Sigmoid colon (tissue), 7 donors: Measurements from ENCODE around the gene AGR3. TPM values are rescaled to one million over a fixed set of nuclear protein-coding genes. Genes with fewer than 3 reads are reported as not detected.

Experiments
- DNase-seq: peaks from one replicate; pipeline ENCODE4 v3.0.0-alpha.2; 2019
- H3K27ac ChIP-seq, 4 donors: fragments of 200-600 bp; sonication (generic); one replicate each; pipeline ENCODE4 v1.5.1; 2016 to 2019; ENCODE audit warnings: mild to moderate bottlenecking in 1 of 4
- H3K27me3 ChIP-seq, 3 donors: fragments of 200-600 bp; sonication (generic); one replicate each; pipeline ENCODE4 v1.5.1; 2019; ENCODE audit warnings: mild to moderate bottlenecking in 1 of 3
- H3K36me3 ChIP-seq, 4 donors: fragments of 200-600 bp; sonication (generic); one replicate each; pipeline ENCODE4 v1.5.1; 2016 to 2019
- H3K4me1 ChIP-seq, 4 donors: fragments of 200-600 bp; sonication (generic); one replicate each; pipeline ENCODE4 v1.5.1; 2017 to 2019
- H3K4me3 ChIP-seq, 4 donors: fragments of 200-600 bp; sonication (generic); one replicate each; pipeline ENCODE4 v1.5.1; 2017 to 2019; ENCODE audit warnings: mild to moderate bottlenecking in 2 of 4, moderate library complexity in 1 of 4
- H3K9me3 ChIP-seq, 4 donors: fragments of 200-600 bp in 3 of 4; sonication (generic) in 3 of 4; one replicate each; pipeline versions ENCODE4 v1.5.1 to v1.6.1; 2013 to 2019
- EP300 ChIP-seq, 4 donors: sonication (generic); formaldehyde crosslinking; IDR thresholded peaks; one replicate each; pipeline ENCODE4 v1.6.1; 2017; ENCODE audit warnings: antibody characterized with exemption in 4 of 4
- POLR2A ChIP-seq, 2 donors: fragments of 450-650 bp; IDR thresholded peaks; one replicate each; pipeline ENCODE4 v1.6.1; 2016; ENCODE audit warnings: antibody characterized with exemption in 2 of 2, mild to moderate bottlenecking in 2 of 2, moderate library complexity in 2 of 2
- POLR2AphosphoS5 ChIP-seq, 4 donors: sonication (generic); formaldehyde crosslinking; IDR thresholded peaks; one replicate each; pipeline ENCODE4 v1.6.1; 2017; ENCODE audit warnings: antibody characterized with exemption in 4 of 4
- WGBS, 2 donors: extraction: QIAGEN DNeasy Blood & Tissue Kit; methylation state at CpG; one replicate each; pipeline ENCODE4 v1.1.7; 2013; 5-methylcytosine and 5-hydroxymethylcytosine counted together
- intact Hi-C: fragments of 100-400 bp; cut with DNase I; formaldehyde crosslinking; loops from one replicate; pipeline ENCODE4 v1.15.1; 2023
- polyA plus RNA-seq, 3 donors: library from polyadenylated mRNA; stranded (reverse); fragments of 200-250 nt; gene quantifications; one replicate each; pipeline ENCODE4 v1.2.3, GENCODE V29; 2013
- total RNA-seq, 4 donors: library from RNA; depleted of rRNA; stranded (reverse); fragments of >200 nt; gene quantifications; one replicate each; pipeline ENCODE4 v1.1.0, GENCODE V29; 2016
- TF ChIP-seq, protein P1 (sequence below), 4 experiments: fragments of 450-650 bp in 3 of 4; fragments of 200-600 bp in 1 of 4; IDR thresholded peaks; one replicate each; pipeline ENCODE4 v1.5.1; 2016 to 2019; ENCODE audit warnings: antibody characterized with exemption in 4 of 4, mild to moderate bottlenecking in 3 of 4, moderate library complexity in 2 of 4
- donor health status: healthy with polysubstance abuse.
- donor health status: Bipolar disorder and iron deficiency.
- donor health status: healthy.

Gene AGR3
- total and polyA plus RNA-seq, 7 donors: 4.6 to 216 (median 173) TPM; not detected in 3

DNA sequence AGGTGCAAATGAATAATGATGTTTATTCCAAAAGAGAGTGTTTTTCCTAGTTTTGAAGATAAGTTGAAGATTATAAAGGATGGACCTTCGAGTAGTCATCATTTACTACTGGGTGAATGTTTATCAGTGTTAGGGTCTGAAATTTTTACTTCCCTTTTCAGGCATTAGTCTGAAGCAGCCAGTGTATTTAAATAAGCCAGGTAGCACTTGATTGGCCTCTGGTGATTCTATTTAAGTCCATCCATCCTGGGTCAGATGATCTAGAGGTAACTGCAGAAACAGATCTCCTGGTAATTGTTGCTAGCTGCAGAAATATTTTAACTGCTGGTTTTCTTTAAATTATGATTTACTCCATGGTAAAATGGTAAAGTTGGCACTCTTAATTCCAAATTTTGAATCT lies 42.9 kb downstream of the AGR3 start:
- WGBS, 2 donors: 72 to 93% methylated on average over 1 of the region's 1 CpG

DNA sequence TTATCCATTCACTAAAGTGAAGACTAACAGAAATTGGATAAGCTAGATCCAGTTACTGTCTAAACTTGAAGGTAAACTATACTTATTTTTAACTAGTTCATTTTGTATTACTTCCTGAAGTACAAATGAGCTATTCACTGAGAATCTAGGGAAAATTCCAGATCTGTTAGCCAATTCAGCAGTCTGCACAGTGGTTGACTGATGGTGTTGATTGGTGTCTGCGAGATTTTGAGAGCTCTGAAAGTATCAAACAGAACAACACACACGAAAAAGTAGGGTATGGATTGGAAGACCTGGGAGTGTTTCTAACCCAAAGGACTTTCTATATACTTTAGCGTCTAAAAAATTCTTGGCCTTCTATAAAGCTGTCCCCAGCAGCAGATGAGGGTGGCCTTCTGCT lies 43.4 kb downstream of the AGR3 start:
- Histone ChIP-seq H3K9me3 (no peaks in the 10 kb centered on the region), H3K4me1 (peaks cover 0 to 6% (median 0%) of the 10 kb centered on the region in 4 donors), H3K36me3 (no peaks in the 10 kb centered on the region), H3K4me3 (no peak overlapping the region), H3K27me3 (no peaks in the 10 kb centered on the region), H3K27ac (no peak overlapping the region)
- intact Hi-C loops: no loop called here
- WGBS, 2 donors: 62 to 75% methylated on average over 3 of the region's 3 CpGs
- DNase-seq: no peak
- TF ChIP-seq POLR2AphosphoS5 (IDR thresholded peaks at IDR 0.05): no peak
- TF ChIP-seq POLR2A (IDR thresholded peaks at IDR 0.05): no peak
- TF ChIP-seq, protein P1, sequence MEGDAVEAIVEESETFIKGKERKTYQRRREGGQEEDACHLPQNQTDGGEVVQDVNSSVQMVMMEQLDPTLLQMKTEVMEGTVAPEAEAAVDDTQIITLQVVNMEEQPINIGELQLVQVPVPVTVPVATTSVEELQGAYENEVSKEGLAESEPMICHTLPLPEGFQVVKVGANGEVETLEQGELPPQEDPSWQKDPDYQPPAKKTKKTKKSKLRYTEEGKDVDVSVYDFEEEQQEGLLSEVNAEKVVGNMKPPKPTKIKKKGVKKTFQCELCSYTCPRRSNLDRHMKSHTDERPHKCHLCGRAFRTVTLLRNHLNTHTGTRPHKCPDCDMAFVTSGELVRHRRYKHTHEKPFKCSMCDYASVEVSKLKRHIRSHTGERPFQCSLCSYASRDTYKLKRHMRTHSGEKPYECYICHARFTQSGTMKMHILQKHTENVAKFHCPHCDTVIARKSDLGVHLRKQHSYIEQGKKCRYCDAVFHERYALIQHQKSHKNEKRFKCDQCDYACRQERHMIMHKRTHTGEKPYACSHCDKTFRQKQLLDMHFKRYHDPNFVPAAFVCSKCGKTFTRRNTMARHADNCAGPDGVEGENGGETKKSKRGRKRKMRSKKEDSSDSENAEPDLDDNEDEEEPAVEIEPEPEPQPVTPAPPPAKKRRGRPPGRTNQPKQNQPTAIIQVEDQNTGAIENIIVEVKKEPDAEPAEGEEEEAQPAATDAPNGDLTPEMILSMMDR (IDR thresholded peaks at IDR 0.05): no peak
- no peak for TF ChIP-seq EP300 (IDR thresholded peaks at IDR 0.05)

More for the DNA sequence above, 42.9 kb downstream of the AGR3 start:
- TF ChIP-seq EP300 (IDR thresholded peaks at IDR 0.05): no peak
- TF ChIP-seq POLR2A (IDR thresholded peaks at IDR 0.05): no peak
- H3K27ac ChIP-seq: no peak overlapping the region
- no peaks in the 10 kb centered on the region for H3K36me3 ChIP-seq
- H3K27me3 ChIP-seq: no peaks in the 10 kb centered on the region
- H3K4me3 ChIP-seq: no peak overlapping the region
- peaks cover 0 to 6% (median 0%) of the 10 kb centered on the region in 4 donors for H3K4me1 ChIP-seq
- no peak for DNase-seq
- intact Hi-C loops: no loop called here
- H3K9me3 ChIP-seq: no peaks in the 10 kb centered on the region

DNA sequence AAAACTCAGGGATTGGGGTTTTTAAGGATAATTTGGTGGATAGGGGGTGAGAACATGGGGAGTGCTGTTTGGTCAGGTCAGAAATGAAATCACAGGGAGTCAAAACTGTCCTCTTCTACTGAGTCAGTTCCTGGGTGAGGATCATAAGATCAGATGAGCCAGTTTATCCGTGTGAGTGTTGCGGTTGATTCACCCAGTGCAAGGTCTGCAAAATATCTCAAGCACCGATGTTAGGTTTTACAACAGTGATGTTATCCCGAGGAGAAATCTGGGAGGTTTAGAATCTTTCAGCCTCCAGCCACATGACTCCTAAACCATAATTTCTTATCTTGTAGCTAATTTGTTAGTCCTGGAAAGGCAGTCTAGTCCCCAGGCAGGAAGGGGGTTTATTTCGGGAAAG lies 45.3 kb downstream of the AGR3 start:
- Histone ChIP-seq H3K36me3 (no peaks in the 10 kb centered on the region), H3K4me1 (peaks cover 0 to 6% (median 0%) of the 10 kb centered on the region in 4 donors), H3K4me3 (no peak overlapping the region), H3K27ac (no peak overlapping the region), H3K27me3 (no peaks in the 10 kb centered on the region), H3K9me3 (no peaks in the 10 kb centered on the region)
- DNase-seq: no peak
- TF ChIP-seq, protein P1 (IDR thresholded peaks at IDR 0.05): no peak
- TF ChIP-seq POLR2AphosphoS5 (IDR thresholded peaks at IDR 0.05) (no peak), EP300 (IDR thresholded peaks at IDR 0.05) (no peak), POLR2A (IDR thresholded peaks at IDR 0.05) (no peak)
- intact Hi-C loops: no loop called here
- WGBS, 2 donors: 79 to 95% methylated on average over 5 of the region's 5 CpGs

DNA sequence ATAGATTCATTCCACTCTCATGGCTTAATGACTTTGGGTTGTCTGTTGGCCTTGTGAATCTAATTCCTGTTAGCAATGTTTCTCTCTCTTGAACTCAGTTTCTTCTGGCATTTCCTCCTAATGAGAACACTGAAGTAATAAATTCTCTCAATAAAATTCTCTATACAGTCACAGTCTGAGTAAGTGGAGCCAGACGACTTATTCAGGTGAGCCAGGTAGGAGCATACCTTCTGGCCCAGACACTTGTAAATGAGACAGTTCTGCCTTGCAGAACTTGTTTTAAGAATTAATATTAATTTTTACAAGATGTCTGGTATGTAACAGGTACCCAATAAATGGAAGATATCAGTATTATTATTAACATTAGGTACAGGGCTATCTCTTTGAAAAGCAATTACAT lies 48.4 kb downstream of the AGR3 start:
- no peak for DNase-seq
- WGBS, 2 donors: 88 to 91% methylated on average over 1 of the region's 1 CpG
- Histone ChIP-seq H3K4me3 (no peak overlapping the region), H3K27ac (no peak overlapping the region), H3K9me3 (no peaks in the 10 kb centered on the region), H3K27me3 (no peaks in the 10 kb centered on the region), H3K4me1 (no peaks in the 10 kb centered on the region), H3K36me3 (no peaks in the 10 kb centered on the region)
- intact Hi-C loops: no loop called here
- TF ChIP-seq EP300 (IDR thresholded peaks at IDR 0.05) (no peak), POLR2AphosphoS5 (IDR thresholded peaks at IDR 0.05) (no peak), POLR2A (IDR thresholded peaks at IDR 0.05) (no peak)
- TF ChIP-seq, protein P1 (IDR thresholded peaks at IDR 0.05): no peak

DNA sequence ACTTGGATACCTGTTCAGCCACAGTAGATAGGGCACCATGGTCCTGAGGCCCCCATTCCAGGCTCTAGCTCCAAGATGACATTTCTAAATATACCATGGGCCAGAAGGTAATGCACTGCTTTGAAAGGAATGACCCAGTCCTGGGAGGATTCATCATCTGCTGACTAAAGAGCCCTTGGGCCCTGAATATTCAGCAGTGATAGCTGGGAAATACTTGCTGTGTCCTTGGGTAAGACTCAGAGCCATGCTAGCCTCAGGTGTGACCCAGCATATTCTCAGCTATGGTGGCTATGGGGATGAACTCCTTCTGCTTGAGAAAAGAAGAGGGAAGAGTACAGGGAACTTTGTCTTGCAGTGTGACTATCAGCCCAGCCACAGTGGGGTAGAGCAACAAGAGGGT lies 55.7 kb downstream of the AGR3 start:
- Histone ChIP-seq H3K27me3 (no peaks in the 10 kb centered on the region), H3K4me1 (no peaks in the 10 kb centered on the region), H3K4me3 (no peak overlapping the region), H3K36me3 (no peaks in the 10 kb centered on the region), H3K9me3 (no peaks in the 10 kb centered on the region), H3K27ac (no peak overlapping the region)
- TF ChIP-seq POLR2A (IDR thresholded peaks at IDR 0.05): no peak
- no peak for DNase-seq
- intact Hi-C loops: no loop called here

DNA sequence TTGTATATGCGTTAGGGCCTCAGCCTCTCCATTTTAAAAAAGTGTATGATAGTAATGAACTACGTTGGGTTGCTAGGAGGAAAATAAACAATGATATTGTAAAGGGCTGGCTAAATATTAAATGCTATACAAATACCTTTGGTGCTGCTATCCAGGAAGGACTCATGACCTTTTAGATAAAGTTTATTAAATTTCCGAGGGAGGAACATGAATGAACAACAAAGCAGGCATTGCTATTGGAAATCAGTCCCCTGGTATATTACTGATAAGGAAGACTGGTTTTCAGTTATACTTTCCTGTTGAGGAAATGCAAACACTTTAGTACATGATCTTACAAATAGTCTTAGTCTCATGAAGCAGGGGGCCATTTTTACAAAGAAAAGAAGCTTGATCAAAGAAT lies 59.8 kb downstream of the AGR3 start:
- Histone ChIP-seq H3K36me3 (no peaks in the 10 kb centered on the region), H3K27me3 (no peaks in the 10 kb centered on the region), H3K27ac (no peak overlapping the region), H3K9me3 (no peaks in the 10 kb centered on the region), H3K4me1 (no peaks in the 10 kb centered on the region), H3K4me3 (no peak overlapping the region)
- WGBS, 2 donors: 15 to 58% methylated on average over 3 of the region's 3 CpGs
- DNase-seq: no peak
- TF ChIP-seq POLR2AphosphoS5 (IDR thresholded peaks at IDR 0.05): no peak
- TF ChIP-seq EP300 (IDR thresholded peaks at IDR 0.05): no peak
- TF ChIP-seq, protein P1 (IDR thresholded peaks at IDR 0.05): no peak
- no peak for TF ChIP-seq POLR2A (IDR thresholded peaks at IDR 0.05)
- intact Hi-C loops: no loop called here
